LNCAP (cell line): ENCODE data around the gene SPEM2.

Experiments used
- CTCF ChIP-seq: fragments of 450-650 bp; IDR thresholded peaks from 2 replicates; pipeline ENCODE4 v1.5.1; 2017; ENCODE audit warnings: mild to moderate bottlenecking

The SPEM2 gene

GRCh38 chr17:7437369-7437863, 12.0 kb downstream of the SPEM2 start:
- TF ChIP-seq CTCF, result no peak

- TF ChIP-seq CTCF, result no peak
These were observed 12.7 kb downstream of the SPEM2 start for GRCh38 chr17:7437950-7438614.

- TF ChIP-seq CTCF, result no peak
These were observed 13.4 kb downstream of the SPEM2 start for GRCh38 chr17:7438656-7439460.

- no peak for TF ChIP-seq CTCF
These were observed 14.2 kb downstream of the SPEM2 start, which contains the start of gene FGF11 for GRCh38 chr17:7439462-7440112. Gene FGF11 (plus strand): TSS chr17:7439512. CDS start chr17:7439621, 109 bp downstream.

GRCh38 chr17:7440113-7440833, 14.9 kb downstream of the SPEM2 start:
- no peak for TF ChIP-seq CTCF

- TF ChIP-seq CTCF, result no peak
These were observed 15.4 kb downstream of the SPEM2 start for GRCh38 chr17:7440834-7441195.

- no peak for TF ChIP-seq CTCF
These were observed 15.8 kb downstream of the SPEM2 start for GRCh38 chr17:7441266-7441665.
